Airway epithelial cell (primary cell): Measurements from ENCODE around the gene CXorf65. TPM values are rescaled to one million over a fixed set of nuclear protein-coding genes. Genes with fewer than 3 reads are reported as not detected.

Experiments used
- total RNA-seq: library from RNA; depleted of rRNA; stranded (reverse); fragments of >200 nt; gene quantifications from 2 replicates; pipeline ENCODE4 v1.2.3, GENCODE V29; 2015

The CXorf65 gene
- total RNA-seq = not detected in 2 replicates

GRCh38 chrX:71106427-71106826 is at the start of gene CXorf65:
TSS of gene CXorf65 (minus strand) at chrX:71106740. CDS start at chrX:71106556, 184 bp downstream.

DNA sequence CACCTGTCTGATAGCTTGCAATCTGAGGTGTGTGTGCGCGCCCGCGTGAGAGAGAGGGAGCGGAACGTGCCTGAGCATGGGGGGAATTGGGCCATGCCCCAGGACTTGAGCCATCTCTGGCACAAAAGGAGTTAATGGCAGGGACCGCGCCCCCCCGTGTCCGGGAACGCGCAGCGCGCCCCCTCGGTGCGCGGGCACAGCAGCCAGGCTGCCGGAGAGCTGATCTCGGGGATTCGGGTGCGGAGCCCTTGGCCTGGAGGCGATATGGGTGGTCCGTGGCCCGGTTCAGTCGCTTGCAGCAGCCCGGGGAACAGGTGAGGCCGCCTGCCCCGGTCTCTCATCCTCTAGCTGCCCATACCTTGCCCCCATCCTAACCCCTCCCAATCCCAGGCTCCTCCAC is 38.1 kb upstream of the CXorf65 start, which contains the start of gene NLGN3:
NLGN3 (plus strand) TSS at position 191 of the 400 bp plus-strand sequence. CDS start 2,909 bp downstream, outside the sequence.

GRCh38 chrX:71118032-71118984 is 11.8 kb upstream of the CXorf65 start, which contains the start of gene MED12:
TSS of gene MED12 (plus strand) at chrX:71118596. CDS start at chrX:71118755, 159 bp downstream.

GRCh38 chrX:71111141-71111843 is 4.8 kb upstream of the CXorf65 start, which contains the start of gene IL2RG:
TSS of gene IL2RG (minus strand) at chrX:71111577. CDS start at chrX:71111539, 38 bp downstream.

GRCh38 chrX:71095555-71095980 is 11.0 kb downstream of the CXorf65 start, which contains the start of gene FOXO4:
TSS of gene FOXO4 (plus strand) at chrX:71095851. CDS start at chrX:71096529, 678 bp downstream.

GRCh38 chrX:71068044-71068918 is 38.3 kb downstream of the CXorf65 start, which contains the start of gene SNX12:
TSS of gene SNX12 (minus strand) at chrX:71068334. CDS start at chrX:71068306, 28 bp downstream.

Other genes with a start within 250 kb of the CXorf65 start
- not detected in 2 replicates for gene TEX11, start 198.0 kb downstream of the CXorf65 start, total RNA-seq
- not detected in 2 replicates for gene SLC7A3, start 175.6 kb downstream of the CXorf65 start, total RNA-seq
- gene SNX12, start 38.4 kb downstream of the CXorf65 start, total RNA-seq = 54.8 and 67.6 TPM in 2 replicates
- gene FOXO4, start 10.9 kb downstream of the CXorf65 start, total RNA-seq = 1.2 and 3.5 TPM in 2 replicates
- gene IL2RG, start 4.8 kb upstream of the CXorf65 start, total RNA-seq = not detected in 2 replicates
- gene MED12, start 11.9 kb upstream of the CXorf65 start, total RNA-seq = 7.2 and 15.5 TPM in 2 replicates
- 0.07 TPM in 1 of 2 replicates, not detected in the other for gene NLGN3, start 38.1 kb upstream of the CXorf65 start, total RNA-seq
- 0.14 TPM in 1 of 2 replicates, not detected in the other for gene GJB1, start 116.5 kb upstream of the CXorf65 start, total RNA-seq
- gene ZMYM3, start 147.4 kb upstream of the CXorf65 start, total RNA-seq = 9.9 and 16.2 TPM in 2 replicates
- 276 and 299 TPM in 2 replicates for gene NONO, start 176.9 kb upstream of the CXorf65 start, total RNA-seq
- 0.37 and 0.78 TPM in 2 replicates for gene ITGB1BP2, start 195.0 kb upstream of the CXorf65 start, total RNA-seq